A549 (cell line): ENCODE measurements around the gene KCNS3. TPM values are rescaled to one million over a fixed set of nuclear protein-coding genes. Genes with fewer than 3 reads are reported as not detected.
"Not testable (repeated sequence)": the region's sequence is repeated elsewhere in the genome, so short reads cannot be mapped to it uniquely, and the experiment has no call there.

Experiments used
- ATAC-seq, 2 experiments: fragments of 200-7000 bp in 1 of 2; fragments of >200 bp in 1 of 2; cut with Nextera tagmentation in 1 of 2; cut with Tn5 transposase in 1 of 2; 3 replicates each; pipeline versions ENCODE4 v1.8.0 to v1.9.1; 2018 to 2020; ENCODE audit warnings: mild to moderate bottlenecking in 1 of 2, moderate library complexity in 1 of 2
- CTCF ChIA-PET: fragments of 300-600 bp; sonication (Branson Sonifier 250); formaldehyde crosslinking; extraction: SDS; loops from one replicate; lab custom pipeline; 2021; ENCODE audit warnings: antibody characterized with exemption, inconsistent platforms; lab: Yijun Ruan, JAX
- POLR2A ChIA-PET: fragments of 350-600 bp; formaldehyde crosslinking; extraction: SDS; loops from one replicate; lab custom pipeline; 2021; ENCODE audit warnings: antibody characterized with exemption, inconsistent platforms; lab: Yijun Ruan, JAX
- DNase-seq, 2 experiments: peaks; one replicate each; pipeline versions ENCODE4 v3.0.0 to v3.0.0-alpha.2; 2011 to 2016; ENCODE audit warnings: low read depth in 1 of 2, low spot score in 1 of 2
- FAIRE-seq: peaks from 2 replicates; lab custom pipeline; 2011; peaks lifted over from hg19 to GRCh38; lab: Jason Lieb, UNC
- H3K27ac ChIP-seq, 2 experiments: fragments of >200 bp; sonication (Bioruptor Twin); formaldehyde crosslinking; 3 replicates each; pipeline ENCODE4 v1.5.1; 2016 to 2017
- H3K4me1 ChIP-seq: fragments of >200 bp; sonication (Bioruptor Twin); formaldehyde crosslinking; 3 replicates; pipeline ENCODE4 v1.6.1; 2016
- H3K4me2 ChIP-seq: fragments of >200 bp; sonication (Bioruptor Twin); formaldehyde crosslinking; 3 replicates; pipeline ENCODE4 v1.6.1; 2016
- H3K4me3 ChIP-seq: fragments of >200 bp; sonication (Bioruptor Twin); formaldehyde crosslinking; 3 replicates; pipeline ENCODE4 v1.5.1; 2016
- H3K9me3 ChIP-seq: fragments of >200 bp; sonication (Bioruptor Twin); formaldehyde crosslinking; 3 replicates; pipeline ENCODE4 v1.6.1; 2016
- ATOH8 ChIP-seq: fragments of 250-450 bp; sonication (Bioruptor Pico); IDR thresholded peaks from 2 replicates; pipeline ENCODE4 v1.5.0; 2020; ENCODE audit warnings: low read depth, mild to moderate bottlenecking, moderate library complexity
- BHLHE40 ChIP-seq: IDR thresholded peaks from 2 replicates; pipeline ENCODE4 v1.6.1; 2012; ENCODE audit warnings: low read depth, low read length, inconsistent platforms
- CBX2 ChIP-seq: fragments of 200-600 bp; sonication (generic); IDR thresholded peaks from 2 replicates; pipeline ENCODE4 v1.6.1; 2016; ENCODE audit warnings: low read depth, mild to moderate bottlenecking, borderline replicate concordance
- CBX8 ChIP-seq: fragments of 200-600 bp; sonication (generic); IDR thresholded peaks from 2 replicates; pipeline ENCODE4 v1.6.1; 2016
- FOSL2 ChIP-seq, 2 experiments: fragments of 450-650 bp in 1 of 2; fragments of >200 bp in 1 of 2; sonication (Bioruptor Twin) in 1 of 2; formaldehyde crosslinking; IDR thresholded peaks; 2 replicates each; pipeline versions ENCODE4 v1.5.0 to v1.6.1; 2016 to 2020; ENCODE audit warnings: mild to moderate bottlenecking in 1 of 2, moderate library complexity in 1 of 2
- FOXS1 ChIP-seq: fragments of 250-450 bp; sonication (Bioruptor Pico); IDR thresholded peaks from 2 replicates; pipeline ENCODE4 v1.5.0; 2020; ENCODE audit warnings: mild to moderate bottlenecking, moderate library complexity
- GATA3 ChIP-seq: IDR thresholded peaks from 2 replicates; pipeline ENCODE4 v1.6.1; 2012; ENCODE audit warnings: borderline replicate concordance
- HEYL ChIP-seq: fragments of 250-450 bp; sonication (Bioruptor Pico); IDR thresholded peaks from 2 replicates; pipeline ENCODE4 v1.8.0; 2021; ENCODE audit warnings: mild to moderate bottlenecking, moderate library complexity
- HOXA7 ChIP-seq: fragments of 250-450 bp; sonication (Bioruptor Pico); IDR thresholded peaks from 2 replicates; pipeline ENCODE4 v1.5.0; 2020; ENCODE audit warnings: mild to moderate bottlenecking, moderate library complexity
- JUN ChIP-seq, 2 experiments: fragments of >200 bp; sonication (Bioruptor Twin); formaldehyde crosslinking; IDR thresholded peaks; 2 replicates in 1 of 2; 3 replicates in 1 of 2; pipeline ENCODE4 v1.6.1; 2016 to 2017
- KDM5A ChIP-seq: fragments of 200-600 bp; sonication (generic); IDR thresholded peaks from 2 replicates; pipeline ENCODE4 v1.6.1; 2016; ENCODE audit warnings: antibody characterized with exemption, mild to moderate bottlenecking
- MAX ChIP-seq: IDR thresholded peaks from 2 replicates; pipeline ENCODE4 v1.6.1; 2012
- MAZ ChIP-seq: fragments of 150-350 bp; IDR thresholded peaks from 2 replicates; pipeline ENCODE4 v1.6.1; 2014; ENCODE audit warnings: antibody characterized with exemption, low read depth, low read length, borderline replicate concordance
- MYC ChIP-seq: IDR thresholded peaks from 2 replicates; pipeline ENCODE4 v1.6.1; 2012; ENCODE audit warnings: mild to moderate bottlenecking, inconsistent platforms, low read length, improper control_type of control experiment, borderline replicate concordance
- PHF8 ChIP-seq: fragments of 200-600 bp; sonication (generic); IDR thresholded peaks from 2 replicates; pipeline ENCODE4 v1.6.1; 2016; ENCODE audit warnings: low read depth, mild to moderate bottlenecking, antibody characterized with exemption, moderate library complexity, borderline replicate concordance
- RAD21 ChIP-seq, 2 experiments: fragments of >200 bp in 1 of 2; sonication (Bioruptor Twin) in 1 of 2; formaldehyde crosslinking in 1 of 2; IDR thresholded peaks in 1 of 2; conservative IDR thresholded peaks in 1 of 2; 2 replicates in 1 of 2; 3 replicates in 1 of 2; pipeline ENCODE4 v1.6.1; 2012 to 2018; ENCODE audit warnings: inconsistent platforms in 1 of 2
- REST ChIP-seq: fragments of 200-600 bp; sonication (generic); IDR thresholded peaks from 2 replicates; pipeline ENCODE4 v1.6.1; 2016; ENCODE audit warnings: antibody characterized with exemption, mild to moderate bottlenecking, moderate library complexity
- RFX5 ChIP-seq: fragments of 450-650 bp; IDR thresholded peaks from 2 replicates; pipeline ENCODE4 v1.7.1; 2014; ENCODE audit warnings: antibody characterized with exemption, mild to moderate bottlenecking, moderate library complexity
- SMC3 ChIP-seq: fragments of >200 bp; sonication (Bioruptor Twin); formaldehyde crosslinking; IDR thresholded peaks from 3 replicates; pipeline ENCODE4 v1.6.1; 2018; ENCODE audit warnings: inconsistent platforms
- USF2 ChIP-seq: fragments of 450-650 bp; IDR thresholded peaks from 2 replicates; pipeline ENCODE4 v1.6.1; 2014; ENCODE audit warnings: antibody characterized with exemption
- ZSCAN20 ChIP-seq: fragments of 250-450 bp; sonication (Bioruptor Pico); IDR thresholded peaks from 2 replicates; pipeline ENCODE4 v1.8.0; 2022; ENCODE audit warnings: mild to moderate bottlenecking, moderate library complexity
- WGBS: methylation state at CpG from one replicate; pipeline ENCODE4 v1.1.6; 2017; ENCODE audit errors: missing lambda C conversion rate; 5-methylcytosine and 5-hydroxymethylcytosine counted together
- polyA plus RNA-seq, 4 experiments: library from polyadenylated mRNA; depleted of rRNA in 3 of 4; stranded (reverse); fragments of >200 nt; fragmentation: RNase III in 1 of 4; extraction: RNeasy Plus Mini Kit Qiagen cat#74134 plus additional on column Dnase treatment in 1 of 4; gene quantifications; 2 replicates in 3 of 4; 3 replicates in 1 of 4; pipeline ENCODE4 v1.2.3, GENCODE V29; 2011 to 2017

The KCNS3 gene
- polyA plus RNA-seq, 2 of the 4 experiments (the other 2 are of a cell fraction): 0.70 to 2.1 TPM

- TF ChIP-seq USF2 (no peak), PHF8 (no peak), ATOH8 (CRISPR knock-in tag) (no peak)
- ChIA-PET POLR2A (no interaction called here), CTCF (no interaction called here)
- Histone ChIP-seq H3K4me3 (no peak overlapping the region), H3K9me3 (no peaks in the 10 kb centered on the region), H3K4me2 (no peak overlapping the region), H3K27ac (no peak overlapping the region), H3K4me1 (no peaks in the 10 kb centered on the region)
- no peak for DNase-seq
- 11% methylated on average over 2 of the region's 2 CpGs for WGBS
- FAIRE-seq: no peak
- no peak for ATAC-seq
Measured at GRCh38 chr2:17962876-17963275, 84.4 kb downstream of the KCNS3 start.

- POLR2A ChIA-PET, H3K4me1 ChIP-seq, DNase-seq, ATAC-seq, H3K9me3 ChIP-seq, FAIRE-seq, CTCF ChIA-PET, H3K27ac ChIP-seq, H3K4me2 ChIP-seq, H3K4me3 ChIP-seq: not testable (repeated sequence)
- 81% methylated on average over 12 of the region's 16 CpGs for WGBS
Measured at GRCh38 chr2:17963571-17963970, 85.1 kb downstream of the KCNS3 start.

GRCh38 chr2:17965196-17965595, 86.7 kb downstream of the KCNS3 start:
- ChIA-PET POLR2A (no interaction called here), CTCF (no interaction called here)
- H3K4me1 ChIP-seq: no peaks in the 10 kb centered on the region
- no peak for FAIRE-seq
- WGBS: 64% methylated on average over 3 of the region's 3 CpGs
- no peak overlapping the region for H3K27ac ChIP-seq
- DNase-seq: no peak
- ATAC-seq: no peak
- TF ChIP-seq MYC: no peak
- no peak for TF ChIP-seq MAX
- TF ChIP-seq KDM5A: no peak
- no peak for TF ChIP-seq GATA3
- TF ChIP-seq ATOH8 (CRISPR knock-in tag): no peak
- no peak for TF ChIP-seq CBX2
- no peak for TF ChIP-seq FOXS1
- no peak for TF ChIP-seq HEYL (CRISPR knock-in tag)
- no peak for TF ChIP-seq MAZ
- TF ChIP-seq ZSCAN20: no peak
- no peak for TF ChIP-seq SMC3
- TF ChIP-seq JUN (IDR thresholded peaks at IDR 0.05): no peak
- no peak for TF ChIP-seq BHLHE40
- no peak for TF ChIP-seq CBX8
- no peak for TF ChIP-seq RFX5
- TF ChIP-seq FOSL2 (IDR thresholded peaks at IDR 0.05): no peak
- no peak for TF ChIP-seq FOSL2 (CRISPR knock-in tag; IDR thresholded peaks at IDR 0.05)
- TF ChIP-seq REST: no peak
- TF ChIP-seq HOXA7 (CRISPR knock-in tag): no peak
- no peak for TF ChIP-seq RAD21 (conservative IDR thresholded peaks at IDR 0.05 in 1 of 2, IDR thresholded peaks at IDR 0.05 in 1 of 2)
- H3K4me2 ChIP-seq: no peak overlapping the region
- no peak overlapping the region for H3K4me3 ChIP-seq
- no peaks in the 10 kb centered on the region for H3K9me3 ChIP-seq
